OCI-LY3 (cell line): ENCODE results near the gene P2RX3.

Experiments used
- H2AFZ ChIP-seq: fragments of 200-600, 300-600 bp; shearing (Covaris generic); 2 replicates; pipeline ENCODE4 v1.6.0; 2014; ENCODE audit warnings: antibody characterized with exemption, low read depth, low read length
- H3K27ac ChIP-seq: fragments of 200-600, 300-600 bp; sonication (generic); 2 replicates; pipeline ENCODE4 v1.5.1; 2014; ENCODE audit warnings: mild to moderate bottlenecking, low read length, moderate library complexity, mixed read lengths
- H3K27me3 ChIP-seq: fragments of 200-600, 300-600 bp; sonication (generic); 2 replicates; pipeline ENCODE4 v1.6.1; 2014; ENCODE audit warnings: low read depth, low read length, mixed read lengths
- H3K36me3 ChIP-seq: fragments of 200-600, 300-600 bp; sonication (generic); replicated peaks from 2 replicates; pipeline ENCODE3; 2014; ENCODE audit warnings: low read depth, low read length, mixed read lengths
- H3K4me1 ChIP-seq: fragments of 300-600, 200-600 bp; sonication (generic); 2 replicates; pipeline ENCODE4 v1.6.1; 2014; ENCODE audit warnings: low read length, mixed read lengths
- H3K4me2 ChIP-seq: fragments of 200-600, 300-600 bp; sonication (generic); 2 replicates; pipeline ENCODE4 v1.6.1; 2014; ENCODE audit warnings: low read length, mixed read lengths
- H3K4me3 ChIP-seq: fragments of 300-600, 200-600 bp; sonication (generic); 2 replicates; pipeline ENCODE4 v1.5.1; 2014; ENCODE audit warnings: antibody characterized with exemption, mild to moderate bottlenecking, low read length, moderate library complexity
- H3K79me2 ChIP-seq: fragments of 300-600, 200-600 bp; shearing (Covaris generic); 2 replicates; pipeline ENCODE4 v1.6.1; 2014; ENCODE audit warnings: mild to moderate bottlenecking, low read length, mixed read lengths
- H3K9ac ChIP-seq: fragments of 300-600, 200-600 bp; shearing (Covaris generic); 2 replicates; pipeline ENCODE4 v1.6.0; 2014; ENCODE audit warnings: mild to moderate bottlenecking, low read length, moderate library complexity
- H3K9me3 ChIP-seq: fragments of 200-600, 300-600 bp; shearing (Covaris generic); 2 replicates; pipeline ENCODE4 v1.6.1; 2014; ENCODE audit warnings: low read length, mixed read lengths; ENCODE audit not compliant: insufficient read depth
- H4K20me1 ChIP-seq: fragments of 200-600, 300-600 bp; sonication (generic); 2 replicates; pipeline ENCODE4 v1.6.1; 2016; ENCODE audit warnings: low read length, mixed read lengths; ENCODE audit not compliant: insufficient read depth
- CTCF ChIP-seq: fragments of 200-600, 300-600 bp; sonication (generic); IDR thresholded peaks from 2 replicates; pipeline ENCODE4 v1.5.1; 2014; ENCODE audit warnings: antibody characterized with exemption, low read length, low read depth
- EZH2phosphoT487 ChIP-seq: fragments of 200-600 bp; shearing (Covaris generic); IDR thresholded peaks from 2 replicates; pipeline ENCODE4 v1.6.1; 2018; ENCODE audit warnings: antibody characterized with exemption, mixed run types, low read depth

The P2RX3 gene

GRCh38 chr11:57376095-57377090 is 38.2 kb downstream of the P2RX3 start:
- no peak overlapping the region for H3K4me2 ChIP-seq
- no peaks in the 10 kb centered on the region for H3K79me2 ChIP-seq
- peaks cover 26% of the 10 kb centered on the region for H3K27me3 ChIP-seq
- TF ChIP-seq CTCF (no peak), EZH2phosphoT487 (no peak)
- H3K36me3 ChIP-seq = no peaks in the 10 kb centered on the region
- no peaks in the 10 kb centered on the region for H3K9me3 ChIP-seq
- H4K20me1 ChIP-seq = no peaks in the 10 kb centered on the region
- peaks cover 23% of the 10 kb centered on the region for H3K4me1 ChIP-seq
- H2AFZ ChIP-seq = no peak overlapping the region
- no peak overlapping the region for H3K9ac ChIP-seq
- no peak overlapping the region for H3K4me3 ChIP-seq
- H3K27ac ChIP-seq = no peak overlapping the region

- Histone ChIP-seq H3K27me3 (peaks cover 26% of the 10 kb centered on the region), H3K4me2 (no peak overlapping the region), H3K9ac (no peak overlapping the region), H2AFZ (no peak overlapping the region), H3K27ac (no peak overlapping the region), H3K79me2 (no peaks in the 10 kb centered on the region), H3K4me3 (no peak overlapping the region), H3K4me1 (peaks cover 16% of the 10 kb centered on the region), H3K9me3 (no peaks in the 10 kb centered on the region), H3K36me3 (no peaks in the 10 kb centered on the region), H4K20me1 (no peaks in the 10 kb centered on the region)
- TF ChIP-seq EZH2phosphoT487 (no peak), CTCF (no peak)
Observed at GRCh38 chr11:57377107-57377506, 39.0 kb downstream of the P2RX3 start.

- no peaks in the 10 kb centered on the region for H3K36me3 ChIP-seq
- peaks cover 26% of the 10 kb centered on the region for H3K27me3 ChIP-seq
- no peak overlapping the region for H2AFZ ChIP-seq
- no peak overlapping the region for H3K4me2 ChIP-seq
- no peak overlapping the region for H3K9ac ChIP-seq
- TF ChIP-seq CTCF (no peak), EZH2phosphoT487 (no peak)
- no peaks in the 10 kb centered on the region for H3K79me2 ChIP-seq
- no peaks in the 10 kb centered on the region for H4K20me1 ChIP-seq
- H3K27ac ChIP-seq = no peak overlapping the region
- H3K9me3 ChIP-seq = no peaks in the 10 kb centered on the region
- peaks cover 6% of the 10 kb centered on the region; the same call in 1 of the 2 replicates for H3K4me1 ChIP-seq
- H3K4me3 ChIP-seq = no peak overlapping the region
Observed at GRCh38 chr11:57378186-57378585, 40.0 kb downstream of the P2RX3 start.

- TF ChIP-seq EZH2phosphoT487 = no peak
- no peak for TF ChIP-seq CTCF
- Histone ChIP-seq H3K27me3 (peaks cover 26% of the 10 kb centered on the region), H3K9ac (no peak overlapping the region), H3K4me3 (no peak overlapping the region), H3K9me3 (no peaks in the 10 kb centered on the region), H3K36me3 (no peaks in the 10 kb centered on the region), H3K27ac (no peak overlapping the region), H3K4me2 (no peak overlapping the region), H3K79me2 (no peaks in the 10 kb centered on the region), H3K4me1 (peaks cover 7% of the 10 kb centered on the region), H4K20me1 (no peaks in the 10 kb centered on the region), H2AFZ (no peak overlapping the region)
Observed at GRCh38 chr11:57379732-57380131, 41.6 kb downstream of the P2RX3 start.
